ENCODE results near the gene PATL1. TPM values are rescaled to one million over a fixed set of nuclear protein-coding genes. Genes with fewer than 3 reads are reported as not detected.
A peak's percentile ranks its signal among the peaks of the same experiment; 100 is the strongest.

Gene PATL1
- total RNA-seq, 1 experiment from 2014 or later: 27.6 TPM

- Mint-ChIP-seq H3K27me3 (ENCODE audit: low read depth) (no peaks in the 10 kb centered on the region), H3K36me3 (peaks cover 7% of the 10 kb centered on the region), H3K4me1 (peaks cover 26% of the 10 kb centered on the region), H3K9me3 (no peaks in the 10 kb centered on the region), H3K4me3 (peak overlapping the region; percentile 98), H3K27ac (peak overlapping the region; percentile 98)
- TF ChIP-seq NFE2L1 (CRISPR knock-in tag; IDR thresholded peaks at IDR 0.05): no peak
- no peak for TF ChIP-seq ATF2 (CRISPR knock-in tag; IDR thresholded peaks at IDR 0.05; ENCODE audit: borderline replicate concordance, low read depth)
- TF ChIP-seq USF1 (CRISPR knock-in tag; IDR thresholded peaks at IDR 0.05): no peak
- TF ChIP-seq ATF1 (CRISPR knock-in tag; IDR thresholded peaks at IDR 0.05): no peak
- TF ChIP-seq GRHL2 (CRISPR knock-in tag; IDR thresholded peaks at IDR 0.05; ENCODE audit: insufficient replicate concordance, severe bottlenecking): no peak
- TF ChIP-seq TCF7 (CRISPR knock-in tag; IDR thresholded peaks at IDR 0.05; ENCODE audit: low read depth): no peak
- no peak for TF ChIP-seq TEAD1 (CRISPR knock-in tag; IDR thresholded peaks at IDR 0.05)
- no peak for TF ChIP-seq MAX (CRISPR knock-in tag; IDR thresholded peaks at IDR 0.05)
- no peak for TF ChIP-seq NR2C2 (CRISPR knock-in tag; IDR thresholded peaks at IDR 0.05)
- TF ChIP-seq HMGXB4 (CRISPR knock-in tag; IDR thresholded peaks at IDR 0.05): no peak
- ATAC-seq (no peak), DNase-seq (ENCODE audit: low spot score) (no peak)
- POLR2A ChIA-PET: no interaction called here
- CTCF ChIA-PET: interaction anchor here (1.4 kb wide), 1 partner anchor 351 kb away, joined by 4 read pairs; no protein-coding TSS in a partner anchor
Measured at GRCh38 chr11:59614277-59615119, 54.3 kb downstream of the PATL1 start.

GRCh38 chr11:59611570-59612565 lies 57.0 kb downstream of the PATL1 start:
- CTCF ChIA-PET: interaction anchor here (0.7 kb wide), 1 partner anchor 48 kb away, joined by 3 read pairs; no protein-coding TSS in a partner anchor
- DNase-seq (ENCODE audit: low spot score) (no peak), ATAC-seq (no peak)
- POLR2A ChIA-PET: no interaction called here
- Mint-ChIP-seq H3K27me3 (ENCODE audit: low read depth) (no peaks in the 10 kb centered on the region), H3K36me3 (peaks cover 33% of the 10 kb centered on the region), H3K27ac (peak overlapping the region; percentile 32; the same call in 1 of the 2 replicates), H3K4me3 (no peak overlapping the region), H3K9me3 (no peaks in the 10 kb centered on the region), H3K4me1 (peaks cover 26% of the 10 kb centered on the region)
- TF ChIP-seq JUN (CRISPR knock-in tag; IDR thresholded peaks at IDR 0.05): no peak
- no peak for TF ChIP-seq IRF1 (CRISPR knock-in tag; IDR thresholded peaks at IDR 0.05)
- TF ChIP-seq ZBTB21 (CRISPR knock-in tag; IDR thresholded peaks at IDR 0.05; ENCODE audit: borderline replicate concordance): no peak
- no peak for TF ChIP-seq PRDM15 (CRISPR knock-in tag; IDR thresholded peaks at IDR 0.05)
- no peak for TF ChIP-seq NFYB (CRISPR knock-in tag; conservative IDR thresholded peaks at IDR 0.05; ENCODE audit: low read depth)
- no peak for TF ChIP-seq ZNF425 (CRISPR knock-in tag; conservative IDR thresholded peaks at IDR 0.05)
